Inferior parietal cortex (tissue), 1 donor: ENCODE data around the gene RAPGEF1.
"Not testable (repeated sequence)": the region's sequence is repeated elsewhere in the genome, so short reads cannot be mapped to it uniquely, and the experiment has no call there.

Source experiments
- DNase-seq: peaks from one replicate; pipeline ENCODE4 v3.0.0-alpha.2; 2016; ENCODE audit errors: extremely low spot score

The RAPGEF1 gene

GRCh38 chr9:131670247-131671132, 69.4 kb downstream of the RAPGEF1 start:
- no peak for DNase-seq

GRCh38 chr9:131669269-131670157, 70.4 kb downstream of the RAPGEF1 start:
- DNase-seq, result no peak

- no peak for DNase-seq
Measured at GRCh38 chr9:131668439-131669268, 71.2 kb downstream of the RAPGEF1 start.

GRCh38 chr9:131668057-131668438, 71.8 kb downstream of the RAPGEF1 start:
- no peak for DNase-seq

- no peak for DNase-seq
Measured at GRCh38 chr9:131667576-131667975, 72.3 kb downstream of the RAPGEF1 start.

- DNase-seq, result no peak
Measured at GRCh38 chr9:131666774-131667173, 73.1 kb downstream of the RAPGEF1 start.

- no peak for DNase-seq
Measured at GRCh38 chr9:131666029-131666428, 73.8 kb downstream of the RAPGEF1 start.

GRCh38 chr9:131663288-131663687, 76.6 kb downstream of the RAPGEF1 start:
- no peak for DNase-seq

- DNase-seq, result not testable (repeated sequence)
Measured at GRCh38 chr9:131662289-131662621, 77.6 kb downstream of the RAPGEF1 start.

- DNase-seq, result no peak
Measured at GRCh38 chr9:131661568-131662288, 78.1 kb downstream of the RAPGEF1 start.

- no peak for DNase-seq
Measured at GRCh38 chr9:131660466-131661405, 79.1 kb downstream of the RAPGEF1 start.

- DNase-seq, result no peak
Measured at GRCh38 chr9:131658377-131659129, 81.3 kb downstream of the RAPGEF1 start.

- no peak for DNase-seq
Measured at GRCh38 chr9:131657940-131658339, 81.9 kb downstream of the RAPGEF1 start.

GRCh38 chr9:131657456-131657855, 82.4 kb downstream of the RAPGEF1 start:
- DNase-seq, result no peak

- no peak for DNase-seq
Measured at GRCh38 chr9:131657037-131657377, 82.9 kb downstream of the RAPGEF1 start.

GRCh38 chr9:131656356-131657036, 83.4 kb downstream of the RAPGEF1 start:
- no peak for DNase-seq

- not testable (repeated sequence) for DNase-seq
Measured at GRCh38 chr9:131654369-131654768, 85.5 kb downstream of the RAPGEF1 start.

- no peak for DNase-seq
Measured at GRCh38 chr9:131651599-131651998, 88.3 kb downstream of the RAPGEF1 start.

GRCh38 chr9:131651160-131651559, 88.7 kb downstream of the RAPGEF1 start:
- DNase-seq, result no peak
